ENCODE measurements around the gene POLE.

GRCh38 chr12:132623072-132623869 lies 63.9 kb downstream of the POLE start:
- TF ChIP-seq SMC3 (IDR thresholded peaks at IDR 0.05; ENCODE audit: borderline replicate concordance, low read length), result no peak
- TF ChIP-seq JUNB (IDR thresholded peaks at IDR 0.05), result no peak
- no peak for TF ChIP-seq MAX (IDR thresholded peaks at IDR 0.05; ENCODE audit: low read depth, low read length)
- TF ChIP-seq MEF2B (IDR thresholded peaks at IDR 0.05; ENCODE audit: partially characterized antibody, poor library complexity, severe bottlenecking), result no peak
- no peak for TF ChIP-seq CREB1 (IDR thresholded peaks at IDR 0.05; ENCODE audit: low read depth)
- TF ChIP-seq EP300 (IDR thresholded peaks at IDR 0.05; ENCODE audit: borderline replicate concordance in 1 of 2, control insufficient read depth in 1 of 2, low read depth in 2 of 2, low read length in 2 of 2), result no peak
- no peak for TF ChIP-seq CEBPB (IDR thresholded peaks at IDR 0.05; ENCODE audit: borderline replicate concordance in 1 of 2, low read depth in 2 of 2, low read length in 2 of 2)

Data from GM12878 (cell line).